H4 (cell line): ENCODE measurements around the gene AUP1. TPM values are rescaled to one million over a fixed set of nuclear protein-coding genes. Genes with fewer than 3 reads are reported as not detected.

Source experiments
- total RNA-seq: library from RNA; depleted of rRNA; stranded (reverse); fragments of >200 nt; shearing (Covaris generic); gene quantifications from 2 replicates; pipeline ENCODE4 v1.2.3, GENCODE V29; 2014; rRNA removed

The AUP1 gene
- total RNA-seq, 1 experiment from 2014 or later, result 95.4 TPM

Other genes starting within 250 kb of the AUP1 start
- gene SLC4A5, start 186.3 kb downstream of the AUP1 start, total RNA-seq, result 0.02 and 0.23 TPM in 2 replicates
- 55.1 and 67.2 TPM in 2 replicates for gene DCTN1, start 149.4 kb downstream of the AUP1 start, total RNA-seq
- gene C2orf81, start 108.1 kb downstream of the AUP1 start, total RNA-seq, result 0.53 and 0.70 TPM in 2 replicates
- gene WDR54, start 108.0 kb downstream of the AUP1 start, total RNA-seq, result 32.6 and 43.4 TPM in 2 replicates
- 9.4 and 10.5 TPM in 2 replicates for gene RTKN, start 87.8 kb downstream of the AUP1 start, total RNA-seq
- gene INO80B, start 74.6 kb downstream of the AUP1 start, total RNA-seq, result 30.1 and 55.7 TPM in 2 replicates
- gene WBP1, start 71.3 kb downstream of the AUP1 start, total RNA-seq, result 86.8 and 93.9 TPM in 2 replicates
- gene MOGS, start 64.3 kb downstream of the AUP1 start, total RNA-seq, result 43.1 and 52.7 TPM in 2 replicates
- 25.3 and 42.4 TPM in 2 replicates for gene MRPL53, start 57.0 kb downstream of the AUP1 start, total RNA-seq
- gene CCDC142, start 46.7 kb downstream of the AUP1 start, total RNA-seq, result 1.8 and 2.2 TPM in 2 replicates
- gene TTC31, start 46.6 kb downstream of the AUP1 start, total RNA-seq, result 9.2 and 10.7 TPM in 2 replicates
- gene LBX2, start 30.1 kb downstream of the AUP1 start, total RNA-seq, result 0.97 TPM in 1 of 2 replicates, not detected in the other
- gene PCGF1, start 22.0 kb downstream of the AUP1 start, total RNA-seq, result 17.0 and 25.7 TPM in 2 replicates
- gene TLX2, start 15.3 kb downstream of the AUP1 start, total RNA-seq, result not detected in 2 replicates
- not detected in 2 replicates for gene DQX1, start 3.5 kb downstream of the AUP1 start, total RNA-seq
- gene HTRA2, start 227 bp upstream of the AUP1 start, total RNA-seq, result 40.5 and 49.5 TPM in 2 replicates
- gene LOXL3, start 24.2 kb upstream of the AUP1 start, total RNA-seq, result 2.0 and 2.4 TPM in 2 replicates
- 0.84 and 2.1 TPM in 2 replicates for gene DOK1, start 25.0 kb upstream of the AUP1 start, total RNA-seq
- gene M1AP, start 118.6 kb upstream of the AUP1 start, total RNA-seq, result not detected in 2 replicates
- 6.5 and 6.8 TPM in 2 replicates for gene SEMA4F, start 124.5 kb upstream of the AUP1 start, total RNA-seq